ENCODE results near the gene JARID2.

- TF ChIP-seq POLR2AphosphoS5 (IDR thresholded peaks at IDR 0.05; ENCODE audit: borderline replicate concordance, low read depth, low read length) (no peak), EZH2 (IDR thresholded peaks at IDR 0.05) (no peak)
Observed at GRCh38 chr6:15257357-15258132, 11.7 kb downstream of the JARID2 start.
